ENCODE results near the gene IL22RA1.

The IL22RA1 gene

DNA sequence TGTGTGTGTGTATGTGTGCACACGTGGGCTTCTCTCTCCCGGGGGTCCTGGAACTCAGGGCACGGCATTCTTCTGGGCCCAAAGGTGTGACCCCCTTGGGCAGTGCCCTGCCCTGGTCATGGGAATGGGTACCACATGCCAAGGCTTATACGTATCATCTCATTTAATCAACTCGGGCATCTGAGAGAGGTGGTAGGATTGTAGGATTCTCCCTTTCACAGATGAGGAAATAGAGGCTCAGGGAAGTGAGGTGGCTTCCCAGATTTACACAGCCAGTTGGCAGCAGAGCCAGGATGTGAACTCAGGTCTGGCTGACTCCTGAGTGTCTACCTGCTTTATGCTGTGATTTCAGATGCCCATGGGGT is 46.2 kb downstream of the IL22RA1 start:
- no peak overlapping the region for H3K27ac Mint-ChIP-seq
- peaks cover 5% of the 10 kb centered on the region for H3K27me3 Mint-ChIP-seq
- no peak overlapping the region for H3K4me3 Mint-ChIP-seq
- intact Hi-C loops (cut with micrococcal nuclease) = no loop called here
- H3K36me3 Mint-ChIP-seq (ENCODE audit: low read depth) = no peaks in the 10 kb centered on the region
- H3K4me1 Mint-ChIP-seq (ENCODE audit: low read depth) = no peaks in the 10 kb centered on the region
- no peaks in the 10 kb centered on the region for H3K9me3 Mint-ChIP-seq

- H3K4me3 Mint-ChIP-seq = no peak overlapping the region
- no peaks in the 10 kb centered on the region for H3K9me3 Mint-ChIP-seq
- intact Hi-C loops (cut with micrococcal nuclease) = no loop called here
- H3K27me3 Mint-ChIP-seq = peaks cover 5% of the 10 kb centered on the region
- no peak overlapping the region for H3K27ac Mint-ChIP-seq
- H3K36me3 Mint-ChIP-seq (ENCODE audit: low read depth) = no peaks in the 10 kb centered on the region
- no peaks in the 10 kb centered on the region for H3K4me1 Mint-ChIP-seq (ENCODE audit: low read depth)
Observed at GRCh38 chr1:24096009-24096738, 46.8 kb downstream of the IL22RA1 start.

GRCh38 chr1:24095140-24095859 is 47.6 kb downstream of the IL22RA1 start:
- intact Hi-C loops (cut with micrococcal nuclease) = no loop called here
- Mint-ChIP-seq H3K36me3 (ENCODE audit: low read depth) (no peaks in the 10 kb centered on the region), H3K4me3 (no peak overlapping the region), H3K27me3 (peaks cover 5% of the 10 kb centered on the region), H3K27ac (no peak overlapping the region), H3K4me1 (ENCODE audit: low read depth) (no peaks in the 10 kb centered on the region), H3K9me3 (no peaks in the 10 kb centered on the region)

- no peaks in the 10 kb centered on the region for H3K36me3 Mint-ChIP-seq (ENCODE audit: low read depth)
- intact Hi-C loops (cut with micrococcal nuclease) = no loop called here
- H3K4me3 Mint-ChIP-seq = no peak overlapping the region
- H3K9me3 Mint-ChIP-seq = no peaks in the 10 kb centered on the region
- H3K4me1 Mint-ChIP-seq (ENCODE audit: low read depth) = no peaks in the 10 kb centered on the region
- no peak overlapping the region for H3K27ac Mint-ChIP-seq
- peaks cover 5% of the 10 kb centered on the region for H3K27me3 Mint-ChIP-seq
Observed at GRCh38 chr1:24094554-24094953, 48.4 kb downstream of the IL22RA1 start.

DNA sequence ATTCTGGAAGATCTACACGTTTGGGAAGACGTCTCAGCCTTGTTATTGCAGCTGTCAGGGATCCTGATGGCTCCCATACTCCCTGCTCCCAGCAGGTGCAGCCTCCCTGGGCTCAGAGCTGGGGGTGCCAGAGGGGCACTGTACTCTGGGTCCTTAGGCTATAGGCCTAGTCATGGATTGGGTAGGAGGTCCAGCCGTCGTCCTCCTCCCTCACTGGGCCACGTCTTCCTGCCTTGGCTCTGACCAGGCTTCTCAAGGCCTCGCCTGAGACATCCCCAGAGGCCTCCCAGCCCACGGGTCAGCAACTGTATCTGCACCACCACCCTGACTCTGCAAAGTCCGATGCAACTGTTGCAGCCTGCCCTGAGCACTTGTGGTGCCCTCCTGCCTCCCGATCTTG is 49.2 kb downstream of the IL22RA1 start:
- Mint-ChIP-seq H3K27me3 (peaks cover 5% of the 10 kb centered on the region), H3K4me1 (ENCODE audit: low read depth) (no peaks in the 10 kb centered on the region), H3K9me3 (no peaks in the 10 kb centered on the region), H3K27ac (no peak overlapping the region), H3K4me3 (no peak overlapping the region), H3K36me3 (ENCODE audit: low read depth) (no peaks in the 10 kb centered on the region)
- intact Hi-C loops (cut with micrococcal nuclease) = no loop called here

DNA sequence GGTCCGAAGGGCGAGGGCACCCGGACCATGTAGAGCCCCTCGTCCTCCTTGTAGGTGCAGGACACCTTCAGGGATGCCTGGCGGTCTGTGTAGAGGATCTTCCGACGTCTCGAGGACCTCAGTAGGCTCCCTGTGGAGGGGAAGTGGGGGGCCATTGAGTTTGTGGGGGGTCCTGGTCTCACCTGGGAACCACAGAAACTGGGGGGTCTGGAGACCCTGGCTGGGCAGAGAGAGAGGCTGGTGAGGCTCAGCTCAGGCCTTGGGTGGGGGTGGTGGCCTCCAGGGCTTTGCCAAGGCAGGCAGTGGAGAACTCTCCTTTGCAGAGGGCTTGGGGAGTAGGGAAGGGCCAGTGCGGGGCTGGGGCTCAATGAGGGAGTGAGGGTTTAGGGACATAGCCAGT is 50.0 kb downstream of the IL22RA1 start:
- intact Hi-C loops (cut with micrococcal nuclease) = no loop called here
- no peaks in the 10 kb centered on the region for H3K36me3 Mint-ChIP-seq (ENCODE audit: low read depth)
- no peak overlapping the region for H3K27ac Mint-ChIP-seq
- H3K9me3 Mint-ChIP-seq = no peaks in the 10 kb centered on the region
- no peaks in the 10 kb centered on the region for H3K4me1 Mint-ChIP-seq (ENCODE audit: low read depth)
- H3K27me3 Mint-ChIP-seq = peaks cover 5% of the 10 kb centered on the region
- H3K4me3 Mint-ChIP-seq = no peak overlapping the region

- H3K27ac Mint-ChIP-seq = no peak overlapping the region
- peaks cover 5% of the 10 kb centered on the region for H3K27me3 Mint-ChIP-seq
- no peaks in the 10 kb centered on the region for H3K9me3 Mint-ChIP-seq
Observed at GRCh38 chr1:24091971-24092482, 50.9 kb downstream of the IL22RA1 start.

GRCh38 chr1:24090736-24091135 is 52.2 kb downstream of the IL22RA1 start:
- Mint-ChIP-seq H3K36me3 (ENCODE audit: low read depth) (no peaks in the 10 kb centered on the region), H3K27ac (no peak overlapping the region), H3K4me1 (ENCODE audit: low read depth) (no peaks in the 10 kb centered on the region), H3K27me3 (peaks cover 2% of the 10 kb centered on the region), H3K4me3 (no peak overlapping the region), H3K9me3 (no peaks in the 10 kb centered on the region)
- intact Hi-C loops (cut with micrococcal nuclease) = no loop called here

More at GRCh38 chr1:24091971-24092482, 50.9 kb downstream of the IL22RA1 start:
- no peak overlapping the region for H3K4me3 Mint-ChIP-seq
- intact Hi-C loops (cut with micrococcal nuclease) = no loop called here
- H3K36me3 Mint-ChIP-seq (ENCODE audit: low read depth) = no peaks in the 10 kb centered on the region
- no peaks in the 10 kb centered on the region for H3K4me1 Mint-ChIP-seq (ENCODE audit: low read depth)

- peaks cover 3% of the 10 kb centered on the region for H3K27me3 Mint-ChIP-seq
Observed at GRCh38 chr1:24089743-24090555, 53.0 kb downstream of the IL22RA1 start.

GRCh38 chr1:24089027-24089742 is 53.8 kb downstream of the IL22RA1 start:
- Mint-ChIP-seq H3K36me3 (ENCODE audit: low read depth) (no peaks in the 10 kb centered on the region), H3K4me3 (no peak overlapping the region), H3K4me1 (ENCODE audit: low read depth) (no peaks in the 10 kb centered on the region), H3K27ac (no peak overlapping the region), H3K27me3 (peaks cover 1% of the 10 kb centered on the region), H3K9me3 (no peaks in the 10 kb centered on the region)
- intact Hi-C loops (cut with micrococcal nuclease) = no loop called here

More at GRCh38 chr1:24089743-24090555, 53.0 kb downstream of the IL22RA1 start:
- no peaks in the 10 kb centered on the region for H3K36me3 Mint-ChIP-seq (ENCODE audit: low read depth)
- intact Hi-C loops (cut with micrococcal nuclease) = no loop called here
- no peaks in the 10 kb centered on the region for H3K4me1 Mint-ChIP-seq (ENCODE audit: low read depth)
- H3K4me3 Mint-ChIP-seq = no peak overlapping the region
- no peak overlapping the region for H3K27ac Mint-ChIP-seq
- no peaks in the 10 kb centered on the region for H3K9me3 Mint-ChIP-seq

DNA sequence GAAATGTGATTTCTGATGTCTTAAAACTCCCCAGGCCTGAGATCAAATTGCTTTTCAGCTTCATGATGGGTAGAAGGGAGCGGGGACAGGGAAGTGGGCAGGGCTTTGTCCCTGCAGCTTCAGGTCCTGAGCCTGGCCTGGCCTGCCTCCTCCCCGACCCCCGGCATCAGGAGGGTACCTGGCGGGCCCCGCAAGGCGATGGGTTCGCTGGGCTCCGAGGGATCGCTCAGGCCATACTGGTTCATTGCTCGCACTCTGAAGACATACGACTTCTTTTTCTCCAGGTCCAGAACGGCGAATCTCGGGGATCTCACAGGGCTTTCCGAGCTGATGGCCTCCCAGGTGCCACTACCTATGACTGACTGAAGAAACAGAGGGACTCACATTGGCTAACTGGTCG is 56.5 kb downstream of the IL22RA1 start:
- intact Hi-C loops (cut with micrococcal nuclease) = no loop called here
- H3K27me3 Mint-ChIP-seq = peaks cover 1% of the 10 kb centered on the region
- H3K9me3 Mint-ChIP-seq = no peaks in the 10 kb centered on the region
- H3K36me3 Mint-ChIP-seq (ENCODE audit: low read depth) = no peaks in the 10 kb centered on the region
- H3K4me3 Mint-ChIP-seq = no peak overlapping the region
- H3K27ac Mint-ChIP-seq = no peak overlapping the region
- no peaks in the 10 kb centered on the region for H3K4me1 Mint-ChIP-seq (ENCODE audit: low read depth)

- H3K4me3 Mint-ChIP-seq = no peak overlapping the region
- intact Hi-C loops (cut with micrococcal nuclease) = no loop called here
- H3K27me3 Mint-ChIP-seq = peaks cover 1% of the 10 kb centered on the region
- no peak overlapping the region for H3K27ac Mint-ChIP-seq
- H3K36me3 Mint-ChIP-seq (ENCODE audit: low read depth) = no peaks in the 10 kb centered on the region
- H3K4me1 Mint-ChIP-seq (ENCODE audit: low read depth) = no peaks in the 10 kb centered on the region
- no peaks in the 10 kb centered on the region for H3K9me3 Mint-ChIP-seq
Observed at GRCh38 chr1:24085546-24085945, 57.4 kb downstream of the IL22RA1 start.

DNA sequence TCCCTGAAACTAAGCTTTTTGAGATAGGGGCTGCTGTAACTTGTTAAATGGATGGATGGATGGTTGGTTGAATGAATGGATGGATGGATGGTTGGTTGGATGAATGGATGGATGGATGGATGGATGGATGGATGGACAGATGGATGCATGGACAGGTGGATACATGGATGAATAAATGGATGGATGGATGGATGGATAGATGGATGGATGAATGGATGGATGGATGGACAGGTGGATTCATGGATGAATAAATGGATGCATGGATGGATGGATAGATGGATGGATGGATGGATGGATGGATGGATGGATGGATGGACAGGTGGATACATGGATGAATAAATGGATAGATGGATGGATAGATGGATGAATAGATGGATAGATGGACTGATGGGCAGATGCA is 57.9 kb downstream of the IL22RA1 start:
- Mint-ChIP-seq H3K36me3 (ENCODE audit: low read depth) (no peaks in the 10 kb centered on the region), H3K27ac (no peak overlapping the region), H3K4me3 (no peak overlapping the region), H3K4me1 (ENCODE audit: low read depth) (no peaks in the 10 kb centered on the region), H3K27me3 (peaks cover 1% of the 10 kb centered on the region), H3K9me3 (no peaks in the 10 kb centered on the region)
- intact Hi-C loops (cut with micrococcal nuclease) = no loop called here

All from dendritic cell treated with granulocyte-macrophage colony-stimulating factor and Interleukin-4, amounts not matched to agents 40 ng/mL and 50 ng/mL, for 4 days (primary cell).